HG03139 (cell line): Measurements from ENCODE around the gene FRG2.
"Not testable (repeated sequence)": the region's sequence is repeated elsewhere in the genome, so short reads cannot be mapped to it uniquely, and the experiment has no call there.

Experiments
- ATAC-seq: cut with Tn5 transposase; IDR thresholded peaks from one replicate; pipeline ENCODE4 v1.9.1; 2021; ENCODE audit not compliant: unreplicated experiment

The FRG2 gene

GRCh38 chr4:190016369-190017289, 10.4 kb downstream of the FRG2 start:
- no peak for ATAC-seq

- ATAC-seq = no peak
Measured at GRCh38 chr4:190015538-190016368, 11.3 kb downstream of the FRG2 start.

DNA sequence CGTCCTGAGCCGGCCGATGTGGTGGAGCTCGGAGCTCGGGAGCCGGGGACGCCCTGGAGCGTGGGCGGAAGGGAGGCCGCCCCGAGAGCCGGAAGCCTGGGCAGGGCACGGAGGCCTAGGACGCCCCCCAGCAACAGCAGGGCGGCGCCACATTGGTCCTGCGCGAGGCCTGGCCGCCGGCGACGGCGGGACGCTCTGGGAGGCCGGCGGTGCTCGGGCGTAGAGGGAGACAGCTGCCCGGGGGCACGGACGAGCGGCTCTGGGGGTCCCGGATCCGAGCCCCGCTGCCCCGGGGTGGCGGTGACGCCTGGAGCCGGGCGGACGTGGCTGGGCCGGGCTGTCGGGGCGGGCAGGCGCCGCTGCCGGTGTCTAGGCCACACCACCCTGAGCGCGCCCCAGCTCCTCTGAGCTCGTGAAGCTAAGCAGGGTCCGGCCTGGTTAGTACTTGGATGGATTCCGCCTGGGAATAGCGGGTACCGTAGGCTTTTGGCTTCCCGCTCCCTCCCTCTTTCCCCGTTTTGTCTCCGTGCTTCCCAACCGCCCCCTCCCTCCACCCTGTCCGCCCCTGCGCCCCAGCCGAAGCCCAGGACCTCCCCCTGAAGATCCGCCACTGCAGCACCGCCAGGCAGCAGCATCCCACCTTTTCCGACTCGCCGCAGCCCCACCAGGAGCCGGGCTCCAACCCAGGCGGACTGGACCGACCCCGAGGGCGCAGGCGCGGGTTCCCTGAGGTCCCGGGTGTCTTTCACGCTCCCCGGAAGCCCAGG, 12.1 kb downstream of the FRG2 start:
- ATAC-seq = no peak

DNA sequence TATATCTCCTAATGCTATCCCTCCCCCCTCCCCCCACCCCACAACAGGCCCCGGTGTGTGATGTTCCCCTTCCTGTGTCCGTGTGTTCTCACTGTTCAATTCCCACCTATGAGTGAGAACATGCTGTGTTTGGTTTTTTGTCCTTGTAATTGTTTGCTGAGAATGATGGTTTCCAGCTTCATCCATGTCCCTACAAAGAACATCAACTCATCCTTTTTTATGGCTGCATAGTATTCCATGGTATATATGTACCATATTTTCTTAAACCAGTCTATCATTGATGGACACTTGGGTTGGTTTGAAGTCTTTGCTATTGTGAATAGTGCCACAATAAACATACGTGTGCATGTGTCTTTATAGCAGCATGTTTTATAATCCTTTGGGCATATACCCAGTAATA, 37.1 kb downstream of the FRG2 start:
- not testable (repeated sequence) for ATAC-seq

DNA sequence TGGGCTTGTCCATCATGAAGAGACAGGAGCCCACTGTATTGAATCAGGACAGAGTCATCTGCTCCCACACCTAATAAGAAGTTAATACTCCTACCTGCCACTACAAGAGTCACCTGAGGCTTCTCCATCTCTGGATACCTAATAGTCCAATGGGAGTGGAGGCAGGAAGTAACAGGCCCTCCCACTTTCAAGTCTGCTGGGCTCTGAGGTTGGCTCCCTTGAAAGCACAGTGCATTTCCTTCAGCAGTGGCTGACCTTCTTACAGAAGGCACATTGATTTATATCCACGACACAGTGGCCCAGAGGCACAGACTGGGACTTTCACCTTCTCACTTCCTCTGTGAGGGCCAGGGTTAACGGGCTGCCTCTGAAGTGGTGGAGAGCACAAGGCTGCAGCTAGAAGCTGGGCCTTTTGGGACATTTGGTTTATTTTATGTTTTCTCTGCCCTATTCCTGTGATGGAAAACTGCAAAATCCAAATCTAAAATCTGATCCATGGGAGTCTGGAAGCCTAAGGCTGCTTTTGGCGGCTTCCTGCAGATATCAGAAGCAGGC, 38.1 kb downstream of the FRG2 start:
- ATAC-seq = no peak

- not testable (repeated sequence) for ATAC-seq
Measured at GRCh38 chr4:189985651-189986243, 41.3 kb downstream of the FRG2 start.

DNA sequence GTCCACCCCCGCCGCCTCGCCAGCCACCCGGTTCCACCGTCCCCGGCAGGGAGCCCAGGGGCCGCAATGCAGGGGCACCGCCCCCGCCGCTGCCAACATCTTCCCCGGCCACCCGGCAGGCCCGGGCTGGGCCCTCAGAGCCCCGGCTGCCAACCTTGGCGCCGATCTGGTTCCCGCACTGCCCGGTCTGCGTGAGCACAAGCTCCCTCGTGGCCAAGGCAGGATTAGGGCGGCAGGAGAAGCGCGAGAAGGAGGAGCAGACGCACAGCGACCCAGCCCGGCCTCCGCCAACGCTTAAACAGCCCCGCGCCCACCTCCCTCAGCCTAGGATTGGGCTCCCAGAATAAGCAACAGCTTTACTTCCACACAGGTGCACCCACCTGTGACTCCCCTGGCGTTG, 42.4 kb downstream of the FRG2 start:
- not testable (repeated sequence) for ATAC-seq

DNA sequence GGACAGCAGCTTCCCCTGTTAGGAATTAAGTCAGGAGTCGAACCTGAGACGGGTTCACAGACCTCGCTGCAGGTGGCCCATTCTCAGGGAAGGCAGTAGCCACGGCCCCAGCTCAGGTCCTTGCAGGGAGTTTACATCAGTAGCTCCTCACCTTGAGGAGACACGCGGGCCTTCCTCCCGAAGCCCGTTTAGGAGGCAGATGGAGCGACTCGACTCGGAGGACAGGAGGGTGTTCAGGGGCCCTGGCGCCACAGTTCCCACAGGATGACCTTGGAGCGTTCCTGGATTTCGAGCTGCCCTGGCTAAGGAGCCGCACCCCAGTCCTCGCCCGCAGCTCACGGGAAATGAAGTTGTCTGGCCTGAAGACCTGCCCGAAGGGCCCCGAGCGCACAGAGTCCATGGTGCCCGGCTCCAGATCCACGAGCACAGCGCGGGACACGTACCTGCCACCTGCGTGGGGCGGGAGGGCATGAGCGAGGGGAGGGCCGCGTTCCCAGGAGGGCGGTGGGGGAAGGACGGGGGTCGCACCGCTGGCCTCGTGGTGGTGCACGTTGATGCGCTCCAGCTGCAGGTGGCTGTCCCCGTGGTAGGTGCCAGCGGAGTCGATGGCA, 43.0 kb downstream of the FRG2 start:
- not testable (repeated sequence) for ATAC-seq

DNA sequence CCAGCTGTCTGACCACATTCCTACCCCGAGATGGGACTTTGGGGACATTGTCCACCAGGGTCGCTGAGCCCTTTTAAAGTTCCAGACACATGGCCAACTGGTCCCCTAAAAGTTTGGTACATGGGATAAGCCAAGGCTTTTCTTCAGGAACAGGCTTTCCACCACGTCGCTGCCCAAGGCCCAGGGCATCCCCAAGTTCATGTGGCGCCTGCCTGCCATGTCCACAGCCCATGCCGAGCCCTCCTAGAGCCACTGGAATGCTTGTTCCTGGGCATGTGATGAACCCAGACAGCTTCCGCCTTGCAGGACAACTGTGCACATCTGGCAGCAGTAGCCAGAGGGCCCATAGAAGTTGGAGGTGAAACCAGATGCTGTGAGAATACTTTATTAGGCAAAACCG, 45.1 kb downstream of the FRG2 start:
- ATAC-seq = no peak

- ATAC-seq = not testable (repeated sequence)
Measured at GRCh38 chr4:189980292-189980691, 46.8 kb downstream of the FRG2 start.

DNA sequence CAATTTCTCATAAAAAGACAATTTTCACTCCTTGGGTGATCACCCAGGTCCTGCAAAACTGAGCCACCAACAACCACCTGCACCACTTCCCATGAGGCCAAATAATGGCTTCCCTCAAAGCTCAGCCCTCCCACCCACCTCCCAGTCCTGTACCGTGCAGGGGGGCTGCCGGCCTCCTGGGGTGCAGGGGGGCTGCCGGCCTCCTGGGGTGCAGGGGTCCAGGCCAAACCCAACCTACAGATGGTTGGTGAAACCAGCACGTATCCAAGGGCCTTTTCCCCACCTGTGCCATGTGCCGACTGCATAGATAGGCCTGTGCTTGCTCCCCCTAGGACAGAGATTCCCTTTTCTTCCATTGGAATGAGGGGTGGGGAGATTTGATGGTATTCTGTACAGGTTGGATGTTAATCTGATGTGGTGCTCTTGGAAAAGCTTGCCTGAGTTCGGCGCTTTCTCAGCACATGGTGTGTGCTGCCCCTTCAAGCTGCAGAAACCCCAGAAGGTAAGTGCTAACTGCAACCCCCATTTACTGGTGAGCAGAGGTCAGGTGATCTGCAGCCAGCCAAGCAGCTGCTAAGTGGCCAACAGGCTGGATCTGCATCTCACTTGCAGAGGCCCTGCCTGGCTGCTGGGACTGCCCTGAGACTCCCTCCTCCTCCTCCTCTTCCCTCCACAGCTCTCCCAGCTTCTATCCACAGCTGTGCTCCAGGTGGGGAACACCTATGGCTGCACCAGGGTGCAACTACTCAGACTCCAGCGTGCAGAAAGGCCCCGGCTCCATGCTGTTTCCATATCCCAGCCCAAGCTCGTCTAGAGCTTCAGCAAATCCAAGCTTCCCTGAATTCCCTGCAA, 47.6 kb downstream of the FRG2 start:
- ATAC-seq = no peak
